Neural cell (in vitro differentiated cells): ENCODE data around the gene PLIN4. TPM values are rescaled to one million over a fixed set of nuclear protein-coding genes. Genes with fewer than 3 reads are reported as not detected.

Source experiments
- H2AFZ ChIP-seq: fragments of 200-600, 300-800 bp; sonication (generic), shearing (Covaris generic); 2 replicates; pipeline ENCODE4 v1.6.0; 2014; ENCODE audit warnings: low read depth, mild to moderate bottlenecking, antibody characterized with exemption, low read length, moderate library complexity
- H3F3A ChIP-seq: fragments of 200-600 bp; shearing (Covaris generic); 2 replicates; pipeline ENCODE4 v1.6.1; 2016; ENCODE audit warnings: mild to moderate bottlenecking, moderate library complexity, mixed read lengths, antibody characterized with exemption, low read length; ENCODE audit not compliant: insufficient read depth, poor library complexity, severe bottlenecking
- H3K27ac ChIP-seq: fragments of 200-600, 300-800 bp; sonication (generic), shearing (Covaris generic); 2 replicates; pipeline ENCODE4 v1.5.1; 2014; ENCODE audit warnings: mild to moderate bottlenecking, low read length, moderate library complexity
- H3K27me3 ChIP-seq: fragments of 300-800, 200-600 bp; sonication (generic), shearing (Covaris generic); 2 replicates; pipeline ENCODE4 v1.6.0; 2014; ENCODE audit warnings: mild to moderate bottlenecking, low read depth, low read length, moderate library complexity; ENCODE audit not compliant: insufficient read depth
- H3K36me3 ChIP-seq: fragments of 300-800, 200-600 bp; sonication (generic), shearing (Covaris generic); 2 replicates; pipeline ENCODE4 v1.5.1; 2014; ENCODE audit warnings: mild to moderate bottlenecking, antibody characterized with exemption, low read length, moderate library complexity; ENCODE audit not compliant: insufficient read depth
- H3K4me2 ChIP-seq: fragments of 300-800, 200-600 bp; sonication (generic), shearing (Covaris generic); 2 replicates; pipeline ENCODE4 v1.6.0; 2014; ENCODE audit warnings: mild to moderate bottlenecking, low read length
- H3K4me3 ChIP-seq: fragments of 300-800, 200-600 bp; sonication (generic), shearing (Covaris generic); 2 replicates; pipeline ENCODE4 v1.5.1; 2014; ENCODE audit warnings: mild to moderate bottlenecking, low read length, moderate library complexity
- H3K79me2 ChIP-seq: fragments of 200-600 bp; shearing (Covaris generic); replicated peaks from 2 replicates; pipeline ENCODE4 v1.6.0; 2014; ENCODE audit warnings: mild to moderate bottlenecking, low read length, moderate library complexity; ENCODE audit not compliant: insufficient read depth
- H3K9ac ChIP-seq: fragments of 300-800, 200-600 bp; sonication (generic), shearing (Covaris generic); 2 replicates; pipeline ENCODE4 v1.6.1; 2016; ENCODE audit warnings: mild to moderate bottlenecking, low read length, mixed read lengths
- H3K9me2 ChIP-seq: fragments of 200-600 bp; shearing (Covaris generic); 2 replicates; pipeline ENCODE4 v1.6.1; 2016; ENCODE audit warnings: mild to moderate bottlenecking, low read length, mixed read lengths; ENCODE audit not compliant: insufficient read depth
- H3K9me3 ChIP-seq: fragments of 200-600, 300-800 bp; sonication (generic), shearing (Covaris generic); 2 replicates; pipeline ENCODE4 v1.6.1; 2016; ENCODE audit warnings: mild to moderate bottlenecking, mixed run types, low read length, moderate library complexity, mixed read lengths
- H4K20me1 ChIP-seq: fragments of 200-600 bp; shearing (Covaris generic); 2 replicates; pipeline ENCODE4 v1.6.1; 2016; ENCODE audit warnings: mild to moderate bottlenecking, mixed run types; ENCODE audit not compliant: insufficient read depth
- EP300 ChIP-seq: fragments of 450-650 bp; conservative IDR thresholded peaks from 2 replicates; pipeline ENCODE4 v1.6.1; 2014; ENCODE audit warnings: antibody characterized with exemption, mild to moderate bottlenecking, moderate library complexity; ENCODE audit not compliant: poor library complexity, severe bottlenecking
- EZH2 ChIP-seq: fragments of 200-600, 300-800 bp; shearing (Covaris generic), sonication (generic); IDR thresholded peaks from 2 replicates; pipeline ENCODE4 v1.6.1; 2014; ENCODE audit warnings: antibody characterized with exemption, low read length, borderline replicate concordance, mild to moderate bottlenecking; ENCODE audit not compliant: insufficient read depth, poor library complexity, severe bottlenecking
- MXI1 ChIP-seq: fragments of 450-650 bp; conservative IDR thresholded peaks from 2 replicates; pipeline ENCODE4 v1.6.1; 2014; ENCODE audit warnings: antibody characterized with exemption, mild to moderate bottlenecking; ENCODE audit not compliant: poor library complexity, severe bottlenecking
- POLR2AphosphoS5 ChIP-seq: IDR thresholded peaks from 2 replicates; pipeline ENCODE4 v1.6.1; 2012
- RAD21 ChIP-seq: fragments of 450-650 bp; conservative IDR thresholded peaks from 2 replicates; pipeline ENCODE4 v1.6.1; 2014; ENCODE audit warnings: antibody characterized with exemption, mild to moderate bottlenecking, moderate library complexity
- SMC3 ChIP-seq: fragments of 450-650 bp; conservative IDR thresholded peaks from 2 replicates; pipeline ENCODE4 v1.6.1; 2014; ENCODE audit warnings: antibody characterized with exemption, mild to moderate bottlenecking, moderate library complexity; ENCODE audit not compliant: poor library complexity
- TAF1 ChIP-seq: IDR thresholded peaks from 2 replicates; pipeline ENCODE4 v1.6.1; 2012; ENCODE audit warnings: low read depth
- polyA plus RNA-seq: library from polyadenylated mRNA; depleted of rRNA; stranded (reverse); fragments of >200 nt; gene quantifications from 2 replicates; pipeline ENCODE4 v1.2.3, GENCODE V29; 2014
- TF ChIP-seq, protein P1 (sequence below): IDR thresholded peaks from 2 replicates; pipeline ENCODE4 v1.6.1; 2012; ENCODE audit warnings: borderline replicate concordance
- TF ChIP-seq, protein P2 (sequence below): fragments of 450-650 bp; IDR thresholded peaks from 2 replicates; pipeline ENCODE4 v1.5.1; 2014; ENCODE audit warnings: antibody characterized with exemption, mild to moderate bottlenecking, moderate library complexity; ENCODE audit not compliant: poor library complexity, severe bottlenecking

Gene PLIN4
- polyA plus RNA-seq, 1 donor from 2014 or later: not detected

DNA sequence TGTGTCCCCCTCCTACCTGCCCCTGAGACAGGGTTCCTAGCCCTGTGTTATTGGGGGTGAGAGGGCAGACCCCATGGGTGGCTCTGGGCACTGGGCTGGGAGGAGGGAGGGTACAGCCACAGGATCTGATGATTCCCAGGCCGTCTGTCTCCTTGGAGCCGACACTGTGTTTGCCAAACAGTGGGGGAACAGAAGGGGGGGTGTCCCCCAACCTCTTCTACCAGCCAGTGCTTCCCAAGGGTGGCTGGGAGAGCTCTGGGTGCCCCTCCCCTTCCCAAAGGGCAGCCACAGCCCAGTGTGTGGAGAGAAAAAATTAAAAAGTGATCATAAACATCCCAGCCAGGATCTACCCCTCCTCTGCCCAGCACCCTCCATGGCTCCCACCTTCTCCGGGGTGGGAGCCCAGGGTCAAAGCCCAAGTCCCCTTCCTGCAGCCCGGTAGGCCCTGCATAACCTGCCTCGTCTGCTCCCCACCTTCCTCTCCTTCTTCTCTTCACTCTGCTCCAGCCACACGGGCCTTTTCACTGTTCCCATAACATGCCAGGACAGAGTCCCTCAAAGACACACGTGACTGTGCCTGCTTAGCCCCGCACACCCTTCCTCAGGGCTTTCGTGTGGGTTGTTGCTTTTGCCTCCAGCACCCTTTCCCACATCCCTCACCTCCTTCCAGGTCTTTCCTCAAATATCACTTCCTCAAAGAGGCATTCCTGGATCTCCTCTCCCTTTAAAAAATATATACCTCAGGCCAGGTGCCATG lies 1.4 kb upstream of the PLIN4 start:
- H3K27ac ChIP-seq: no peak overlapping the region
- H3K9me2 ChIP-seq: no peaks in the 10 kb centered on the region

DNA sequence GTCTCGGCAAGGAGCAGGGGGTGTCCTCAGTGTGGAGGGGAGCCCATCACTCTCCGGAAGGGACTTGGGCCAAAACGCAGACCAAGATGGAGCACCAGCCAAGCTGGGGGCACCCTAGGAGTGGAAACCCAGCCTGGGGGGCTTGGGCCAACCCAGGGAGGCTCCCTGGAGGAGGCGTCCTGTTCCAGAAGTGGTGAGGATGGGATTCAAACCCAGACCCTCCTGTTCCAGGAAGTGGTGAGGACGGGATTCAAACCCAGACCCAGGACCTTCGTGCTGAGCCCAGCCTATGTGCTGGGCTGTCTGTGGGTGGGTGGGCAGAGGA lies 848 bp upstream of the PLIN4 start:
- no peak overlapping the region for H3K4me3 ChIP-seq
- H3K9me2 ChIP-seq: no peaks in the 10 kb centered on the region
- H3K27me3 ChIP-seq: no peaks in the 10 kb centered on the region
- H3K79me2 ChIP-seq: no peaks in the 10 kb centered on the region
- H3K4me2 ChIP-seq: no peak overlapping the region
- H3K9ac ChIP-seq: no peak overlapping the region
- no peaks in the 10 kb centered on the region for H3K36me3 ChIP-seq
- no peak for TF ChIP-seq MXI1
- no peak for TF ChIP-seq RAD21
- no peak for TF ChIP-seq EP300
- no peak for TF ChIP-seq TAF1
- TF ChIP-seq SMC3: no peak
- no peak for TF ChIP-seq POLR2AphosphoS5
- TF ChIP-seq, protein P1, sequence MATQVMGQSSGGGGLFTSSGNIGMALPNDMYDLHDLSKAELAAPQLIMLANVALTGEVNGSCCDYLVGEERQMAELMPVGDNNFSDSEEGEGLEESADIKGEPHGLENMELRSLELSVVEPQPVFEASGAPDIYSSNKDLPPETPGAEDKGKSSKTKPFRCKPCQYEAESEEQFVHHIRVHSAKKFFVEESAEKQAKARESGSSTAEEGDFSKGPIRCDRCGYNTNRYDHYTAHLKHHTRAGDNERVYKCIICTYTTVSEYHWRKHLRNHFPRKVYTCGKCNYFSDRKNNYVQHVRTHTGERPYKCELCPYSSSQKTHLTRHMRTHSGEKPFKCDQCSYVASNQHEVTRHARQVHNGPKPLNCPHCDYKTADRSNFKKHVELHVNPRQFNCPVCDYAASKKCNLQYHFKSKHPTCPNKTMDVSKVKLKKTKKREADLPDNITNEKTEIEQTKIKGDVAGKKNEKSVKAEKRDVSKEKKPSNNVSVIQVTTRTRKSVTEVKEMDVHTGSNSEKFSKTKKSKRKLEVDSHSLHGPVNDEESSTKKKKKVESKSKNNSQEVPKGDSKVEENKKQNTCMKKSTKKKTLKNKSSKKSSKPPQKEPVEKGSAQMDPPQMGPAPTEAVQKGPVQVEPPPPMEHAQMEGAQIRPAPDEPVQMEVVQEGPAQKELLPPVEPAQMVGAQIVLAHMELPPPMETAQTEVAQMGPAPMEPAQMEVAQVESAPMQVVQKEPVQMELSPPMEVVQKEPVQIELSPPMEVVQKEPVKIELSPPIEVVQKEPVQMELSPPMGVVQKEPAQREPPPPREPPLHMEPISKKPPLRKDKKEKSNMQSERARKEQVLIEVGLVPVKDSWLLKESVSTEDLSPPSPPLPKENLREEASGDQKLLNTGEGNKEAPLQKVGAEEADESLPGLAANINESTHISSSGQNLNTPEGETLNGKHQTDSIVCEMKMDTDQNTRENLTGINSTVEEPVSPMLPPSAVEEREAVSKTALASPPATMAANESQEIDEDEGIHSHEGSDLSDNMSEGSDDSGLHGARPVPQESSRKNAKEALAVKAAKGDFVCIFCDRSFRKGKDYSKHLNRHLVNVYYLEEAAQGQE: no peak
- no peaks in the 10 kb centered on the region for H3F3A ChIP-seq
- H4K20me1 ChIP-seq: no peaks in the 10 kb centered on the region
- no peak overlapping the region for H3K27ac ChIP-seq
- H2AFZ ChIP-seq: no peak overlapping the region
- no peaks in the 10 kb centered on the region for H3K9me3 ChIP-seq

More for the DNA sequence above, 1.4 kb upstream of the PLIN4 start:
- Histone ChIP-seq H3K4me3 (no peak overlapping the region), H3F3A (no peaks in the 10 kb centered on the region), H4K20me1 (no peaks in the 10 kb centered on the region), H2AFZ (no peak overlapping the region), H3K36me3 (no peaks in the 10 kb centered on the region), H3K4me2 (no peak overlapping the region), H3K27me3 (no peaks in the 10 kb centered on the region), H3K9ac (no peak overlapping the region), H3K79me2 (no peaks in the 10 kb centered on the region), H3K9me3 (no peaks in the 10 kb centered on the region)
- no peak for TF ChIP-seq MXI1
- TF ChIP-seq EP300: no peak
- no peak for TF ChIP-seq EZH2
- no peak for TF ChIP-seq SMC3
- TF ChIP-seq TAF1: no peak
- TF ChIP-seq RAD21: no peak
- TF ChIP-seq, protein P1: no peak
- no peak for TF ChIP-seq POLR2AphosphoS5
- TF ChIP-seq, protein P2, sequence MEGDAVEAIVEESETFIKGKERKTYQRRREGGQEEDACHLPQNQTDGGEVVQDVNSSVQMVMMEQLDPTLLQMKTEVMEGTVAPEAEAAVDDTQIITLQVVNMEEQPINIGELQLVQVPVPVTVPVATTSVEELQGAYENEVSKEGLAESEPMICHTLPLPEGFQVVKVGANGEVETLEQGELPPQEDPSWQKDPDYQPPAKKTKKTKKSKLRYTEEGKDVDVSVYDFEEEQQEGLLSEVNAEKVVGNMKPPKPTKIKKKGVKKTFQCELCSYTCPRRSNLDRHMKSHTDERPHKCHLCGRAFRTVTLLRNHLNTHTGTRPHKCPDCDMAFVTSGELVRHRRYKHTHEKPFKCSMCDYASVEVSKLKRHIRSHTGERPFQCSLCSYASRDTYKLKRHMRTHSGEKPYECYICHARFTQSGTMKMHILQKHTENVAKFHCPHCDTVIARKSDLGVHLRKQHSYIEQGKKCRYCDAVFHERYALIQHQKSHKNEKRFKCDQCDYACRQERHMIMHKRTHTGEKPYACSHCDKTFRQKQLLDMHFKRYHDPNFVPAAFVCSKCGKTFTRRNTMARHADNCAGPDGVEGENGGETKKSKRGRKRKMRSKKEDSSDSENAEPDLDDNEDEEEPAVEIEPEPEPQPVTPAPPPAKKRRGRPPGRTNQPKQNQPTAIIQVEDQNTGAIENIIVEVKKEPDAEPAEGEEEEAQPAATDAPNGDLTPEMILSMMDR: no peak
